ENCODE data around the gene HSD17B12.
A peak's percentile ranks its signal among the peaks of the same experiment; 100 is the strongest.

Gene HSD17B12

GRCh38 chr11:43806976-43807375 lies 126.4 kb downstream of the HSD17B12 start:
- DNase-seq (ENCODE audit: low read depth in 2 of 2) = no peak

DNA sequence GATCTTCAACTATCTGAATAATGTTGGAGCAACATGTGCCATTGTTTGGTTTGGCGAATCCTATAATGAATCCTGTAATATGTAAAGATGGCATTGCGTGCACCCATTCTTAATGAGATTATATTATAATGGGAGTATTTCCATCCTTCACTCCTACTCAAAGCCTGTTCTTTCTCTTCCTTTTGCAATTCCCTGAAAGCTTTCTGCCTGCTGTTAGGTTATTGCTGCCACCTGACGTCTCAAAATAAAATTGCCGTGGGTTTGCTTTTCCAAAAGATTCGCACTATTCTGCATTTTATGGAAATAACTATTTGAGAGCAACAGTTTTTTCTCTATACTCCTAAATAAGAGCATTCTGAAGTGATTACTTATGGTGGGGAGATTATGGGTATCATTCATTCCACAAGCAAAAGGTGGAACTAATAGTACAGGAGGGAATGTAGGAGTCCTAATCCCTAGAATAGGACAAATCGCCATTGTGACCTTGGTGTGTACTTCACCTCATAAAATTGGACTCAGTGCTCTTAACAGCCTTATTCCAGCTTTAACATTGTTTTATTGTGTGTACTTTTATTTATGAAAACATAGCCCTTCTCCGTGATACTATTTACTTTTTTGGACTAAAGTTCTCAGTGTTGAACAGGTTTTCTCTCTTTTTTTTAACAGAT lies 130.5 kb downstream of the HSD17B12 start:
- DNase-seq (ENCODE audit: low read depth in 2 of 2) = no peak

- DNase-seq (ENCODE audit: low read depth in 2 of 2) = no peak
These were observed 131.9 kb downstream of the HSD17B12 start for GRCh38 chr11:43812471-43812870.

DNA sequence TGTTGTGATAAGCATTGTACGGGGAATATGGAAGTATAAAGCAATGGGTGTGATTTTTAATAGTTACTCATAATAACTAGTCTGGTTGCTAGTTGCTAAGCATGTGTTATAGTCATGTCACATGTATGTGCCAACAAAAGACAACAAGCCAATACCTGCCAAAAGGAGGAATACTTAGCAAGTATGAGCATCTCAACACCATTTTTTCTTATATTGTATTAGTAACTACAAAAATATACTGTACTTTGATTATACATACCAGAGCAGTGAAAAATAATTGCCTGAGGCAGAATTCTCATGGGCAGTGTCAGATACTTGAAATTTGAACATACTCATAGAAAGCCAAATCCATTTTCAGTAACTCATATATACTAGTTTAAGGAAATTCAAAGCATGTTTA lies 137.7 kb downstream of the HSD17B12 start:
- no peak for DNase-seq (ENCODE audit: low read depth in 2 of 2)

DNA sequence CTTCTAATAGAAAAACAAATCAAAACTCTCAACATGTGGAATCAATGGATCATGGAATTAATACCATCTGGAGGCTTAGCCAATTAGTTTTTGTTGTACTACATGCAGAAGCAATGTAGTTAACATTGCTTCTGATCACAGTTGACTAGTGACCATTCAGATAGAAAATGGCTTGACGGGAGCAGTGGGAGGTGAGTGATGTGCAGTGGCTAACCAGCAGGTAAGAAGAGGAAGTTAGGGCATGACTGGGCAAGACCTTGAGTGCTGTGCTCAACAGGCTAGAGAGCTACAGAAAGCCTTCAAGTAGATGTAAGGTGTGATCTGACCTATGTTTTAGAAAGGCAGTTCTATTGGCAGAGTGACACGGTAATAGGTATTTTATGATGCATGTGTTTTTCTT lies 139.4 kb downstream of the HSD17B12 start:
- DNase-seq (ENCODE audit: low read depth in 2 of 2) = no peak

GRCh38 chr11:43823316-43823715 lies 142.8 kb downstream of the HSD17B12 start:
- DNase-seq (ENCODE audit: low read depth in 2 of 2) = no peak

DNA sequence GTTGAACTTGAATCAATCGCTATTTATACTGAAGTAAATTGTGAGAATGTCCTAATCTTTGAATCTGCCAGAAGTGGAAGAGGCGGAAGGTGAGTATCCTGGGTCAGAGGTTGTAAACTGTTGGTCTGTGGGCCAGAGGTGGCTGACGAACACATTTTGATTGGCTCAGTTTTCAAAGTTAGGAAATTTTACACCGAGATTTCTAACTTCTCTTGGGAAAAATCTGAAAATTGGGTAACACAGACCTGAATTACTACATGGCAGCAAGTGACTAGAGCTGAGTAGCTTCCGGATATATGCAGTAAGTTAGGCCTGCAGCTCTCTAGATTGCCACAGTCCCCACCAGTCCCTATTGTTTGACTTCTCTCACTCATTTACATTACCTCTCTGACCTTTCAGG lies 143.3 kb downstream of the HSD17B12 start:
- DNase-seq (ENCODE audit: low read depth in 2 of 2) = no peak

DNA sequence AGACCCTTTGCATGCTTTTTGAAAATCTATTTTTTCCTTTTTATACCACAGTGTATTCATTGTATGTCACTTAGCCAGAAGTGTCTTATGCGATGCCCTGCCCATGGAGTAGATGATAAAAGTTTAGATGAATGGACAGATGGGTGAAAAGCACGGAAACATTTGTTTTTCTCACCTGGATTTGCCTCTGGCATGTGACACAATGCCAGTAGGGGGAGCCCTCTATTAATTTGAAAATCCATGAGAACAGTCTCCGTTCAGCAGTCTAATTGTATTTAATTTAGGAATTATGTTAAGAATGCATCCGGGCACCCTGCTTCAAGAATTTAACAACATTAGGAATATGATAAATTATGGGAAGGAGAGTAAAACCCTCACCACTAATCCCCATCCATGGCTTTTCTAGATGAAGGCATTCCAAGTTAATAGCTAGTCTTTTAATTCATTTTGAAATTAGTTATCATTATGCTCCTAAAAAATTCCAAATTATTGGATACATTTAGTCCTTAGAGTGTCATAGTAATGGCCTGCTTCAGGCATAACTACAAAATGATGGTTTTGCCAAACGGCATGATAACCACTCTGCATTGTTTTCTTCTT lies 144.8 kb downstream of the HSD17B12 start:
- DNase-seq (ENCODE audit: low read depth in 2 of 2) = no peak

DNA sequence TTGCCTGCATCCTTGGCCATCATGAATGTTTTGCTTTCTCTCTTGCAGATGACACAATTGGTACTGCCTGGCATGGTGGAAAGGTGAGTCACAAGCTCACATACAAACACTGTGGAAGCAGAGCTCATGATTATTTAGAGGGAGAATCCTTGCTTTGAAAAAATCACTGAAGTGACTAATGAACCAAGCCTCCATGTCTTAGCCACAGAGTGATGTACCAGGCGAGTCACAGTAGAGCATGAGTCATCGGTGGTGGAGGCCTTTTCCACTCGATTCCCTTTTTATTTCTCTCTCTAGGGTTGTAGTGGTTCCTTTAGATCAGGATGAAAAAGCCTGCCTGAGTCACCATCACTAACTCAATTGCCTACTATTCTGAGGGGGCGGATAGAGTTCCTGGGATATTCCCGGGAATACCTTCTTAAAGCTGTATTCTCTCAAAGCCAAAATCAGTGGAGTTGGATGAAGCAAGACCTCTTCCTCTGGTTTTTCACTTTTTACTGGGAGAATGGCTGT lies 150.4 kb downstream of the HSD17B12 start:
- DNase-seq (ENCODE audit: low read depth in 2 of 2) = peak; percentile 36 to 45

DNA sequence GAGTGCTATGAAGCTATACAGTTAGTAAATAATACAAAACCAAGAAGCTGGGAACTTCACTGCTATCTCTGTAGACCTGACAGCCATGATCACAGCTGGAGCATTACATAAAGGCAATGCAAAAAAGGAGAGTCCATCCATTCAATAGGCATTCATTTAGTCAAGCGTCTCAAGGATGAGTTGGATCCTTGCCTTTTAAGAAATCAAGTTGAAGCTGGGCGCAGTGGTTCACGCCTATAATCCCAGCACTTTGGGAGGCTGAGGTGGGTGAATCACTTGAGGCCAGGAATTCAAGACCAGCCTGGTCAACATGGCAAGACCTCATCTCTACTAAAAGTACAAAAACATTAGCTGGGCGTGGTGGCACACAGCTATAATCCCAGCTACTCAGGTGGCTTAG lies 152.0 kb downstream of the HSD17B12 start:
- DNase-seq (ENCODE audit: low read depth in 2 of 2) = no peak

DNA sequence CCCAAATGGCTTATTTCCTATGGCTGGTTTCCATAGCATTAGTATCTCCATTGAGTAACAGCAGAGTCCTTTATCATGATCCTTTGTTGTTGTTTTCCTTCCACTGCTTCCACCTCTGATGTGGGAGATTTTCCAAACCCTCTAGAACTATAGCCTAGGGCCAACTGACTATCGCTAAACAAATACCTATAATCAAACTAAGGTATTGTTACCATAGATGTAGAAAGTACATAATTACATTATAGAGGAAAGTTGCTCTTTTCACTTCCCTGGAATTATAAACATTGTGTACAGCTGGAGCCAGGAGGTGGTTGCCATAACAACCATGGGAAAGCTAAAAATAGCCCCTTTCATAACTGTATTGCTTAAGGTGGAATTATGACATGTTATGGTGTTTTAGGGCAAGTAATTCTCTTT lies 153.1 kb downstream of the HSD17B12 start:
- DNase-seq (ENCODE audit: low read depth in 2 of 2) = no peak

GRCh38 chr11:43834286-43834685 lies 153.7 kb downstream of the HSD17B12 start:
- no peak for DNase-seq (ENCODE audit: low read depth in 2 of 2)

GRCh38 chr11:43835104-43835503 lies 154.6 kb downstream of the HSD17B12 start:
- no peak for DNase-seq (ENCODE audit: low read depth in 2 of 2)

DNA sequence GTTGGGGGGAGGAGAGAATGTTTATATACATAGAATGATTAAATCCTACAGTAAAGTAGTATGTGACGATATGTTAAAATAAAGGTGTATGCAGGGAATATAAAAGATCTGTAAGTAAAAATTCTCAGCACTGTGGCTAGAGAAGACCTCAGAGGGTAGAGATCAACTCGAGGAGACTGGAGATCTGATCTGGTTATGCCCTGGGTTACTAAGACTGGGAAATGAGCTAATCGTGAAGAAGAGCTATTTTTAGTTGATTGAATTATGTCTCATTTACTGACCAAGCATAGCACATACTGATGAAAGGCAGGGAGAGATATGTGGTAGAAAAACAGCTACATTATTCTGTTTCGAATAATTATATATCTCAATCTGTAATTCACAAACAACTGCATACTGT lies 157.3 kb downstream of the HSD17B12 start:
- no peak for DNase-seq (ENCODE audit: low read depth in 2 of 2)

- DNase-seq (ENCODE audit: low read depth in 2 of 2) = no peak
These were observed 161.5 kb downstream of the HSD17B12 start for GRCh38 chr11:43842021-43842420.

- DNase-seq (ENCODE audit: low read depth in 2 of 2) = no peak
These were observed 165.3 kb downstream of the HSD17B12 start for GRCh38 chr11:43845816-43846215.

DNA sequence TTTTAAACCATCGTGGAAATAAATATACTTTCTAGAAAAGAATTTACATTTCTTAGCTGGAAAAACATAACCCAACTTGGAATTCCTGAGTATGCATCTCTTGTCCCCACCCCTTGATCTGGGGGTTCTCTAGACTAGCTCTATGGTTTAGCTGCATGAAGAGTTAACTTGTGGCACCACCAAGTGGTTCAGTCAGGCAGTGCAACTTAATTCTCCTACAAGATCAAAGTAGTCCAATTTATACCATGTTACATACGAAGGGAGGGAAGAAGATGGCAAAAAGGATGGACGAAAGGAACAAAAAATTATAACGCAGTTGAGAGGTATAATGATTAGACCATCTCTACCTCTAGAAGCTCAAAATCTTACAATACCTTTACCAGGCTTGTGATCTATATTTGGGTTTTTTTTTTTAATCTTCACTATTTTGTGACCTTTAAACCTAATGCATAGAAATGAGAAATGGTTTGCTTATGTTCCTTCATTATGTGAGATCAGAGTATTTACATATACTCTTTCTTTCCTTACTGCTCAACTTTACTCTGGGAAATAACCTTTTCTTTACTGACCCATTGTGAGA lies 171.6 kb downstream of the HSD17B12 start:
- DNase-seq (ENCODE audit: low read depth in 2 of 2) = peak; percentile 22 to 36

- no peak for DNase-seq (ENCODE audit: low read depth in 2 of 2)
These were observed 173.2 kb downstream of the HSD17B12 start for GRCh38 chr11:43853781-43854180.

- DNase-seq (ENCODE audit: low read depth in 2 of 2) = no peak
These were observed 176.5 kb downstream of the HSD17B12 start for GRCh38 chr11:43856993-43857392.

DNA sequence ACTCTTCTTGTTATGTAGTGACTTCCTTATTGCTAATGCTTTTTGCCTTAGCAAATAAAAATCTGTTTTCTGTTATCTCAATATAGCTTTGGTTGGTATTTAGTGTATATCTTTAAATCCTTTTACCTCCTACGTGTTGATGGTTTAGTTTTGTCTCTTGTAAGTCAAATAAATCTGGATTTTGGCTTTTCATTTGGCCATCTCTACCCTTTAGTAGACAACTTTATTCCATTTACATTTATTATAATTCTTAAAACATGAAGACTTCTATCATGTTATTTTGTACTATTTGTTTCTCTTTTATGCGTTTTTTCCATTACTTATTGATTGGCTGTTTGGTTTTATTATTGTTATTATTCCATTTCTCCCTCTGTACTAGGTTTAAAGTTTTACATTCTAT lies 180.6 kb downstream of the HSD17B12 start:
- DNase-seq (ENCODE audit: low read depth in 2 of 2) = no peak

DNA sequence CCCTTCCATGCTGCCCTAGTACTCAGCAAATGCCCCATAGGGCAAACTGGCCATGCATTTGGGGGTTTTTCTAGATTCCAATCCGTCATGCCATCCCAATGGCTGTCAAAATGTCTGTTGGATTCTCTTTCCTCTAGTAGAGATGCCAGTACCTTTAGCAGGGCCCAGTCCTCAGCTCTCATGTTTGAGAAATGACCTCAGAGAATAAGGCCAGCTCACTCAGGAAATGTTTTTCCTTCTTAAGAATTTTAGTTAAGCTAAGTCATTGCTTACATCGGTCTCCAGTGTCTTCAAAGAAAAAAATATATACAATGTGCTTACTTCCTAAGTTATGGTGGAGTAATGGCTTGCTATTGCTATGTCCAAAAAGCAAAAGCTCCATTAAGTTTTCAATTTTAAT lies 186.0 kb downstream of the HSD17B12 start:
- no peak for DNase-seq (ENCODE audit: low read depth in 2 of 2)

- no peak for DNase-seq (ENCODE audit: low read depth in 2 of 2)
These were observed 186.4 kb downstream of the HSD17B12 start for GRCh38 chr11:43866969-43867368.

GRCh38 chr11:43868852-43869567 lies 188.5 kb downstream of the HSD17B12 start:
- DNase-seq (ENCODE audit: low read depth in 2 of 2) = peak; percentile 12 to 37

All from stimulated activated CD8-positive, alpha-beta memory T cell treated with anti-CD3 and anti-CD28 coated beads, Interleukin-7, amount 100 ng/mL, for 4 hours (primary cell).